Measurements from ENCODE around the gene RAB7B.

DNA sequence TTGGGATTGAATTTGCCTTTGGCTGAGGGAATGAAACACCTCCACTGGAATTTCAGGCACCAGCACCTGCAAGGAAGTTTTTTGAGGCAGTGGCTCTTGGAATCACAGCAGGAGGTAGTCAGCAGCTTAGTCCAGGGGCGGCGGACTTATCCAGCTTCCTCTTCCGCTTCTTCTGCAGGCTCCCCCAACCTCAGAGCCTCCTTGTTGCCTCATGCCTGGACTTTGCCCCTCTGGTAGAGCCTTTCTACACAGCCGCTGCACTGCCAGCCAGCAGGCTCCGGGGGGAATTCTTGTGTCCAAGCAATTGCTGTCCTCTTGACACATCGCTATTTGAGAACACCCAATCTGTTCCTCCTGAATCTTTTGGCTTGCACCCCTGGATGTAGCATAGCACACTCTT, 45.4 kb upstream of the RAB7B start:
- no peak for TF ChIP-seq EZH2 (IDR thresholded peaks at IDR 0.05; ENCODE audit: insufficient read depth, poor library complexity, severe bottlenecking)
- TF ChIP-seq EZH2phosphoT487 (IDR thresholded peaks at IDR 0.05; ENCODE audit: insufficient read depth, low read depth) = no peak

All from GM23248 (cell line).